ENCODE data around the gene S100A4.

S100A4 gene

DNA sequence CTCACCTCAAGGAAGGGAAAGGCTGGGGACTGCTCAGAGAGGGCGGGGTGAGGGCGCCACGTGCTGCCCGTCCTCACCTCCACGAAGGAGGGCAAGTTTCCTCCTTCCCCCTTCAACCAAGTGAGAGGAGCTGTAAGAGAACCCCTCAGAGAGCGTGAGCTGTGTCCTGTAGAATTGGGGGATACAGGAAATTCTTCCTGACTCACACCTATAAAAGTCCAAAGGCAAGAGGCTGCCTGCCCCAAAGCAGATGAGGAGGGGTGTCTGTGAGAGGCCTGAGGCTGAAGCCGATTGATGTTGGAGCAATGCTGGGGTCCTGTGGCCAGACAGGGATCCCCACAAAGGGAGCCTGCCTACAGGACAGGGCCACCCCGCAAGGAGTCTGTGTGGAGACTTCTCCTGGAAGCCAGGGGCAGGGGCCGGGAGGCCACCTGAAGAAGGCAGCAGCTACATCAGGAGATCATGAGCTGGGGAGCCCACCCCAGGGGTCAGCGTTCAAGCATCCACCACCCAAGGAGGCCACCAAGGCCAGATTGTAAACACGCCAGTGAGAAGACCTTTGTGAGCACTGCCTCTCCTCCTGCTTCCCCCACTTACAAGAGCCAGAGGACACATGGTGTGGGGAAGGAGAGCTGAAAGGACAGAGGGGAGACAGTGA lies 37.6 kb downstream of the S100A4 start:
- DNase-seq = peak; percentile 18

DNA sequence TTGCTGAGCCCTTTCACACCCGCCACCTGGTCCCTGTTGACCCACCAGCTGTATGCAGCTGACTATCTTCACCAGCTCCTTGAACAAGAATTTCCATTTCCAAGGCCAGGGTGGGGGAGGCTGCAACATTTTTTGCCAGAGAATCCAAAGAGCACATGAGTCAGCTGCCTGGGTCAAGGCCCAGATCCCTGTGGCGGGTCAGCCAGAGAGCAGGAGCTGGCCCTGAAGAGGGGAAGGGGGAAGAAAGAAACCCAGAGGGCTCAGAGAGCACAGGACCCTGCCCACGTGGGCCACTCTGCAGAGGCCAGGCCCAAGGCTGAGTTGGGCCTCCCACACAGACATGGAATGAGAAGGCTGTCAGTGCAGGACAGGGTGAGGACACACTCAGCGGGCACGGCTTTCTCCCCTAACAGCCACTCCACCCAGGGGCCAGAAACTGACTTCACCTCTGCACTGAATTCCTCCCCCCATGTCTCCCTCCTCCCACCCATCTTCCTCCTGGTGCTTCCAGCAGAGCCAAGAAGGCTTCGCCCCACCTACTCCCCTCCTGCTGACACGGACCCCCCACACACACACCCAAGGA lies 38.7 kb downstream of the S100A4 start:
- DNase-seq = peak; percentile 89

DNA sequence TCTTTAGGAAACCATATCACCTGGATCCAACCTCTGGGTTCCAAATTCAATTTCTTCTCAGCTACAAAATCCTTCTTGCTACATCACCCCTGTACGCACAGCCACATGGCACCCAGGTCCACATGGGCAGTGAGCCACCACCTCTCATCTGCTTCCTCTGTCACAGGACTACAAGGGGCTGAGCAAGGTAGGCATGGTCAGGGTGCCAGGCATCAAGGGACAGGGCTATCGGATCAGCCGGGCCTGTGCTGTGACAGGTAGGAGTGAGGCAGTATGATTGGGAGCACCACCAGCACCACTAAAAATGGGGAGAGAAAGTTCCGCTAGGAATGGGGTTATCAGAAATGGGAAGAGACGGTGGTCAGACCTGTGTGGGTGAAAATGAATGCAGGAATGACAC lies 39.2 kb downstream of the S100A4 start:
- DNase-seq = no peak

DNA sequence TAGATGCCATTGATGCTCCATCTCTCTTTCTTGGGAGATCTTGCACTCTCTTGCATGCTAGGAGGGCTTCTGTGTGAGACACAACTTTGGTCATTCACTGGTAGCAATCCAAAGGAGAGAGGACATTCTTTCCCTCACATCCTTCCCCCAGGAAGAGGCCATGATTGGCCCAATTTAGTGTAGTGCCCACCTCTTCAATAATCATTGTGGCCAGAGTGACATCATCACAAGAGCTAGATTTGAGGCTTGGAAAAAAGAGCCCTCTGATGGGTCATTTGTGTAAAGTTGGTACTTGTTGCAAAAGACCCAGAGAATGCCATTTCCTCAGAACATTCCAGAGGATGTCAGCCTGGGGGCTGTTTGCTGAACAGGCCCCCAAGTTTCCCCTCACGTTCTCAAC lies 40.0 kb downstream of the S100A4 start:
- no peak for DNase-seq

DNA sequence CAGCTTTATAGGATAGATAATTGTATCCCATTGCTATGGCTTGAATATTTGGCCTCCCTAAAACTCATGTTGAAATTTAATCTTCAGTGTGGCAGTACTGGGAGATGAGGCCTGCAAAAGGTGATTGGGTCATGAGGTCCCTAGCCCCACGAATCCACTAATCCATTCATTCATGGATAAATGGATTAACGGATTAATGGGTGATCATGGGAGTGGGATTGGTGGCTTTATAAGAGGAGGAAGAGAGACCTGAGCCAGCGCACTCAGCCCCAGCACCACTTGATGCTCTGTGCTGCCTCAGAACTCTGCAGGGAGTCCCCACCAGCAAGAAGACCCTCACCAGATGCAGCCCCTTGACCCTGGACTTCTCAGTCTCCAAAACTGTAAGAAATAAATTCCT lies 41.8 kb downstream of the S100A4 start:
- DNase-seq = no peak

DNA sequence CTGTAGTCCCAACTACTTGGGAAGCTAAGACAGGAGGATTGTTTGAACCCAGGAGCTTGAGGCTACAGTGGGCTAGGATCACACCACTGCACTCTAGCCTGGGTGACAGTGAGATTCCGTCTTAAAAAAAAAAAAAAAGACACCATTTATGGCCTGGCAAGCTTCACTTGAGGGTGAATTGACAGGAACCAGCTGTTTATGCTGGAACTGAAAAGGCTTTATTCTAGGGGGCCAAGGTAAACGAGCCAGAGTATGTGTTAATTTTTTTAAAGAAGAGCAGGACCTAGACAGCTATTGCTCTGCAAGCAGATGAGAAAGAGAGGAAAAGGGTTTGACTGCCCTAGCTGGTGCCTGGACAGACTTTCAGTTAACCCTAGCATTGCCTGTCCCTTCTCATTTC lies 46.9 kb downstream of the S100A4 start:
- no peak for DNase-seq

DNA sequence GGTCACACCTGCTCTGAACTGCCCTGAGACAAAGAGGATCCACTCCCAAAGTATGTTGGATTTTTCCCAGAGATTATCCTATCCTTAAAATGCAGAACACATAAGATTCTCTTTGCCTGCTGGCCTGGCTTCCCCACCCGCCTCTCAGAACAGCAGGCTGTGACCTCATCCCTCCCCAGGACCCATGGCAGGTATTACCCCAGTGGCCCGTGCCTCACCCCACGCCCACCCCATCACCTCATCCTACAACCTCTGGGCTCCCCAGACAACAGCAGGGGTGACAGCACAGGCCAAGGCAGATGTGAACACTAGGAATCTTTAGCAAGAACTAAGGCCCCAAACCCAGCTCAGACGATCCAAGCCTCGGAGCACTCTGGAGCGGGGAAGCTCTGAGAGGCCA lies 50.1 kb downstream of the S100A4 start:
- DNase-seq = no peak

DNA sequence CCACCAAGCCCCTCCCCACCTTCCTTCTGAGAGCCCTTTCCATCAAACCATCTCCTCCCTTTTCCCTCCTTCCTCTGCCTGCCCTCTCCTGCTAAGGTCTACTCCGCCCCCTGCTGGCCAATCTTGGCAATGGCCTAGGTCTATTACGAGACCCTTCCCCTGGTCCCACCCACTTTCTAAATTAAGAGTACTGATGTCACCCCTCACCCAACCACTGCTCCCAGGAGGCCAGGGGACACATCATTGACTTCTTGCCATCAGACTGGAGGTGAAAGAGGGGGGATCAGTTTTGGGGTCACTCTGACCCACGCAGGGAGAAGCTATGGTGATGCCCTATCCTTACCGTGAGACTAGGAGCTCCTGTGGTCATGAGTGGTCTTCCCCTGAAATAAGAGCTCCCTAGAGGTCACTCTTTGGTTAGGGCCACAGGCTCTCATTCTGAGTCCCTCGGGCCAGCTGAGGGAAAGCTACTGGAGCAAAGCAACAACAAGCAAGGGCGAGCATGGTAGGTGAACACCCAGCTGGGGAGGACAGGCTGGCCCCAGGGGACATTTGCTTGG lies 50.5 kb downstream of the S100A4 start:
- DNase-seq = peak; percentile 56

Measured in fibroblast of skin of abdomen (primary cell).